Hypothalamus (tissue), 51 donors: ENCODE results near the gene ITPKB.
"Not testable (repeated sequence)": the region's sequence is repeated elsewhere in the genome, so short reads cannot be mapped to it uniquely, and the experiment has no call there.

Experiments
- DNase-seq, 51 donors: peaks; one replicate each; lab custom pipeline; 2025; lab: John Stamatoyannopoulos, UW

Gene ITPKB

DNA sequence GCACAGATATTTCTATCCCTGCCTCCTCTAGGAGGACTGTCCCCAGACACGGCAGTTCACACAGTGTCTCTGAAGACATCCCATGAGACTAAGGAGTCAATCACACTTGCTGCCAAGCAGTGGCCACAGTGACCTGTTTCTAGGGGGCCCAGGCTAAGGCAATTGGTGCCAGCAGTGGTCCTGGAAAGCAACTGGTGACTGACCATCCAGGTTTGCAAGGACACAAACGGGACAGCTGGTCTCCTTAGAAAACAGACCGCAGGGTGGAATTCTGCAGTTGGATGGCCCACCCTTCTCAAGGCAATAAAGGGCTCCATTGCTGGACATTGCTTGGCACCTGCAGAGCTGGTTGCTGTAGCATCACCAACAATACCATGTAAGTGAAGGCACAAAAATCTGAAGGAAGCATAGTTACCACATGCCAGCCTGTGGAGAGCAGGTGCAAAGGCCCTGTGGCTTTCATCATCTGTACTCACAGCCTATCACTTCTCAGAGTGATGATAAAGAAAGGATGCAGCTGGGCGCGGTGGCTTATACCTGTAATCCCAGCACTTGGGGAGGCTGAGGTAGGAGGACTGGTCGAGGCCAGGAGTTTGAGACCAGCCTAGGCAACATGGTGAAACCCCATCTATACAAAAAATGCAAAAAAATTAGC, 109.1 kb downstream of the ITPKB start:
- DNase-seq: no peak

GRCh38 chr1:226629210-226629895, 109.7 kb downstream of the ITPKB start:
- no peak for DNase-seq

GRCh38 chr1:226628612-226629155, 110.4 kb downstream of the ITPKB start:
- DNase-seq: no peak

DNA sequence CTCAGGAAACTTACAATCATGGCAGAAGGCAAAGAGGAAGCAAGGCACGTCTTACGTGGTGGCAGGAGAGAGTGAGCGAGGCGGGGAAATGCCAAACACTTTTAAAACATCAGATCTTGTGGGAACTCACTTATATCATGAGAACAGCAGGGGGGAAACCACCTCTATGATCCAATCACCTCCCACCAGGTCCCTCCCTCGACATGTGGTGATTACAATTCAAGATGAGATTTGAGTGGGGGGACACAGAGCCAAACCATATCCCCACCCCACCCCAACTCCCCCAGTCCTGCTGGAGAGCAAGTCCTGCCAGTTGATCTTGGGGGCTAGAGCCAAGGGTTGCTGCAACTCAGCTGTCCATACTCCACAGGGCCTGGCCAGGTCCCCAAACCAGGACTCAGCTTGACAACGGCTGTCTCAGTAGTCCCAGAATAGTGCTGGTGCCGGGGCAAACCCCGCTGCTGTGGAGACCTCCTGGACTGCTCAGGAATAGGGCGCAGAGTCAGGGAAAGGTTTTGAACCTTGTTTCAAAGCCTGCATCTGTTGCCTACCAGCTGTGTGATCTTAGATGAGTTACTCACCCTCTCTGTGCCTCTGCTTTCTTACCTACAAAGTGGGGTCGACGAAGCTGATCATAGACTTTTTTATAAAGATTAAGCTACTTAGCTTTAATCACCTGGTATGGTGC, 111.0 kb downstream of the ITPKB start:
- no peak for DNase-seq

- DNase-seq: no peak
Observed at GRCh38 chr1:226627050-226627755, 111.9 kb downstream of the ITPKB start.

DNA sequence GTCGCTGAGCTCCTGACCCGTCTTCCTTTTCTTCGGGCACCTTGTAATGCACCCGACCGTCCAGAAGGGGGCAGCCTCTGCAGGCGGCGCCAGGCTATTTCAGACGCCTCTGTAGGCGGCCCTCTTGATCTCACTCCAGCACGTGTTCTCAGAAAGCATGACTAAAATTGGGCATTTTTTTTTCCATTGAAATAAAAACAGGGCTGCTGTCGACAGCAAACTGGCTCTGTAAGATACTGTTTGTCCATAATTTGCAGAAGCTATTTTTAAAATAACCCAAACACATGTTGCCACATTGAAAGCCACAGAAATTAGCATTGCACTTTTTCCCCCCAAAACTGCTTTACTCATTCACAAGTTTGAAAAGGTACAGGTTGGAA, 112.5 kb downstream of the ITPKB start:
- peak in 42 of 51 donors; percentile 8 to 78 (median 54) for DNase-seq

DNA sequence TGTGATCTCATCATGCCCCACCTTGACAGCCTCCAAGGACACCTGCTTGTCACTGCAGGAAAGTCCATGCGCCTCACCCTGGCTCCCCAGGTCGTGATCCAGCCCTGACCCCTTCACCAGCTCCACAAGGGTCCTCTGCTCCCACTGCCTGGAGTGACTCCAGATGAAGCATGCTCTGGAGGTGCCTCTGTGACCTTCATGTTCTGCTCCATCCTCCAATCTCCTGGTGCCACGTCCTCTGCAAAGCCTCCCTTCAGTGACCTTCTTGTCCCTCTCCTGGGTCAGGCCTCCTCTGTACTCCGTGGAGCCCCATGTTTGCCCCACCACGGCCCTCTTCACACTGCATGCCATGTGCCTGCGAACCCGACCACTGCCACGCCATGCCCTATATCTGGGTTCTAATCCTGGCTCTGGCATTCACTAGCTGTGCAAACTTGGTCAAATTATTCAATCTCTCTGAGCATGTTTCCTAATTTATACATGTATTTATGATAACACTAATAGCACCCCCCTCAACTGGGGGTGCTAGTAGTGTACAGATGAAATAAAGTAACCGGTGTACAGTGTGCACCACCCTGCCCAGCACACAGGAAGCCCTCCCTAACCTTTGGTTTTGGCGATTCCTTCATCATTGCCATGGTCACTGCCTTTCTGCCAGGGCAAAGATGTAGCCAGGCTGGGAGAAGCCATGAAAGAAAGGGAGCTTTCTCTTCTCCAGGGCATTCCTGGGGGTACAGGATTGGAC, 113.1 kb downstream of the ITPKB start:
- no peak for DNase-seq

- no peak for DNase-seq
Observed at GRCh38 chr1:226625326-226625725, 113.8 kb downstream of the ITPKB start.

DNA sequence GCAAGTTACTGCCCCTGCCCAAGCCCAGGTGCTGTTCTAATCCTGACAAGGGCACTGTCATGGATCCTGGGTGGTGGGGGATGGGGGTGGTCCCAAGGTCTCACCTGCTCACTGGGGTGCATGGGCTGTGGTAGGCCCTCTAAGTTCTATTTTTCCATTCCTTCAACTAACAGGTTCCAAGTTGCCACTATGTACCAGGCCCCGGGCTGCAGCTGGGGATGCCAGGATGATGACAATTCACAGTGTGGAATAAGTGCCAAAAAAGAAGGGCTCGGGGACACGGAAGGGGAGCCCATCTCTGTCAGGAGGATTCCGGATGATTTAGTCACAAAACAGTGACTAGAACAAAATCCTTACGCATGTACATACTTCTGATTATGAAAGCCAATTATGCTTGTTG, 114.6 kb downstream of the ITPKB start:
- DNase-seq: no peak

GRCh38 chr1:226622012-226622411, 117.1 kb downstream of the ITPKB start:
- no peak for DNase-seq

DNA sequence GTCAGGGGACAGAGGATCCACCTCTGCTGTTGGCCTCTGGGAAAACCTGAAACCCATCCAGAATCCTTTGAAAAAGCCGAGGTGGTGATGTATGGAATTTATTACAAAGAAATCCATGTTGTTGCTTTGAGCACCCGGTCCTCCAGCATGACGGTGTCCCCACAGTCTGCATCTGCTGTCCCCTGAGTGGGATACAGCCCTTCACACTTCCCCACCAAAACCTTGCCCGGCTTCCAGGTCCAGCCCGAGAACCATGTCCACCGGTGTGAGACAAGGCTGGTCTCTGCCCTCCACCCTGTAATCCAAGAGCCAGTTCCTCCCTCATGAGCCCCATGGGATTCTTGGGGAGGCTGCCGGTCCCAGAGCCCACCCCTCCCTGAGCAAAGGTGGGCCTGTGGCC, 120.1 kb downstream of the ITPKB start:
- no peak for DNase-seq

DNA sequence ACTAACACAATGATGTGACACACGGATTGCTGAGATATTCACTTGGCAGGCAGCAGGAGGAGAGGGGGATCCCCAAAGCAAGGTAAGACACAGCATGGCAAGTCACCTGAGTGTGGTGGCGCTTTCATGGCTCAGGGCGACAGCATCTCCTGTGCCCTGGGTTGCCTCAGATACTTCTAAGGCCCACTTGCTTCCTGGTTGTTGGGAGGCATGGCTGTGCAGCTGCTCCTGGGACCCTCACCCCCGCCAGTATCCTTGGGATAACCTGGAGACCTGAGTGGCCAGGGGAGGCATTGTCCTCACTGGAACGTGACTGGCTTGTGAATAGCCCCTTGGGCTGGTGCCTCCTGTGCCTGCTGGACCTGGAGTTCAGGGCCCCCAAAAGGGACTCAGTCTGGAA, 120.7 kb downstream of the ITPKB start:
- no peak for DNase-seq

- not testable (repeated sequence) for DNase-seq
Observed at GRCh38 chr1:226617719-226618118, 121.4 kb downstream of the ITPKB start.

DNA sequence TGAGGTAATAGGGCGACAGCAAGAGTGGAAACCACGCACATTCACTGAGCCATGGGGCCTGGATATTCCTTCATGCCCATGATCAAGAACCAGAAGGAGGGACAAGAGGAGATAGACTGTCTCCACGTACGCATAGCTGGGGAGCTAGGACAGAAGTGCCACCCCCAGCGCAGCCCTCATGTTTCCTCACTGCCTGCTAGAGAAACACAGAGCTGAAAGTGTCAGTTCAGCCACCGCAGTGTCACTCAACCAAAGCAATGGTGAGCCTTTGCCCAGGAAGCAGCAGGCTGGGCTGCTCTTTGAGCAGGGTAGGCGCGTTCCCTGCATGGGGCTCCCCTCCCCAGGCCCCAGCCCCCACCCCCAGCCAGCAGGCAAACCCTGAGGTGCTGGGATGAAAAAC, 122.0 kb downstream of the ITPKB start:
- no peak for DNase-seq

DNA sequence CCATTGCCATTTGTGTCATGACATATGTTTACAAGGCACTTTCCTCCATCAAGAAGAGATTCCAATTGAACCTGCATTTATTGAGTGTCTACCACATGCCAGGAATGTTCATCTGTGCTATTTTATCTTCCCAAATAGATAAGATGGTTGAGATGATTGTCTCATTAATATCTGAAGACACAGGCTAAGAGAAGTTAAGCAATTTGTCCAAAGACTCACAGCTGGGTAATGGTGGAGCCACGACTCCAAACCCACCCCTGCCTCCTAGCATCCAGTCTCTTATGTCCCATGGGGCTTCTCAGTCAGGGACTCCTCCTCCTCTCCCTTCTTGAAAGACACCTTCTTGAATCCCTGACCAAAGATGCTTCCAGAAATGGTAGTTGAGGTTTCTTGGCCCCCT, 122.4 kb downstream of the ITPKB start:
- no peak for DNase-seq

GRCh38 chr1:226615876-226616275, 123.2 kb downstream of the ITPKB start:
- no peak for DNase-seq

DNA sequence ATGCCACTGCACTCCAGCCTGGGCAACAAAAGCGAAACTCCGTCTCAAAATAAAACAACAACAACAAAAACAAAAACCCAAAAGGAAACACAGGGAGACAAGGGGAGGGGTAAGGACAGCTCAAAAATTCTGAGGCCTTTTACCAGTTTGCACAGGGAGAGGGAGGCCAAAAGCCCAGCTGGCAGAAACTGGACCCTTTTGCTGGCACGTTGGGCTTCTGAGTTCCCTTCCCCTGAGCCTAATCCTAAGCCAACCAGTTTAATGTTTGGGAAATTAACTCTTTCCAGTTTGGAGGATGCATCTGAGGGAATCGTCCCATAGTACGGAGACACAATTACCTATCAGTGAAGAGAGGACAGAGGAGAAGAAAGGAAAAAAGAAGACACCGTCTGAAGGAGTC, 127.1 kb downstream of the ITPKB start:
- not testable (repeated sequence) for DNase-seq

GRCh38 chr1:226611301-226611700, 127.8 kb downstream of the ITPKB start:
- DNase-seq: no peak

- no peak for DNase-seq
Observed at GRCh38 chr1:226610671-226611070, 128.4 kb downstream of the ITPKB start.

- no peak for DNase-seq
Observed at GRCh38 chr1:226609836-226610455, 129.1 kb downstream of the ITPKB start.
